ENCODE data around the gene UGT1A6.
"Not testable (repeated sequence)": the region's sequence is repeated elsewhere in the genome, so short reads cannot be mapped to it uniquely, and the experiment has no call there.

Gene UGT1A6

DNA sequence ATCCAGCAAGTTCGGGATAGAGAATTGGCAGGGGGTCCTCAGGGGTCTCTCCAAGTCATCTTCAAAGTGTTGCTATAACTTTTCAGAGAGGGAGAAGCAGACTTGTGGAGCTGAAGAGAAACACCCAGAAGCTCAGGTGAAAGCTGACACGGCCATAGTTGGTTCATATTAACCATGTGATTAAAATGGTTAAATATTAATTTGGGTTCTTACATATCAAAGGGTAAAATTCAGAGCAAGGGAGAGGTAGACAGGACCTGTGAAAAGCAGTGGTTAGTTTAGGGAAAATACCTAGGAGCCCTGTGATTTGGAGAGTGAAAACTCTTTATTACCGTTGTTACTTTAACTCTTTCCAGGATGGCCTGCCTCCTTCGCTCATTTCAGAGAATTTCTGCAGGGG, at the start of gene UGT1A6:
UGT1A6 (plus strand) TSS at position 243 of the 400 bp plus-strand sequence; CDS start at position 358, 115 bp downstream.
- DNase-seq, result no peak

DNA sequence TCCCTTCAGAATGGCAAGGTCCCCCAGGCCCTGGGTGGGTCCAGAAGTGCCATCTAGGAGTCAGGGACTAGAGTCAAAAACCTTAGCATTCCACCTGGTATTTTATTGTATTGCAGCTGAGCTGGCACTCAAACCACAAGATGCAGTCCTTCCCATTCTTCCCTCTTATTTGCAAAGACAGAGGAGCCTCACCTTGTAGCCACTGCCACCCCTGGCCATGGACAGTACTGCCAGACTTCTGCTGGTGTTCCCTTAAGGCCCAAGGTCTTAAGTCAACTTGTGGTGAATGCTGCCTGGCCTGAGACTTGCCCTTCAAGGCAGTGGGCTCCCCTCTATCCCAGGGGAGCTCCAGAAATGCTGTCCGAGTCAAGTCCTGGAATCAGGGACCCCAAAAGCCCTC, 49.6 kb upstream of the UGT1A6 start:
- DNase-seq, result no peak

DNA sequence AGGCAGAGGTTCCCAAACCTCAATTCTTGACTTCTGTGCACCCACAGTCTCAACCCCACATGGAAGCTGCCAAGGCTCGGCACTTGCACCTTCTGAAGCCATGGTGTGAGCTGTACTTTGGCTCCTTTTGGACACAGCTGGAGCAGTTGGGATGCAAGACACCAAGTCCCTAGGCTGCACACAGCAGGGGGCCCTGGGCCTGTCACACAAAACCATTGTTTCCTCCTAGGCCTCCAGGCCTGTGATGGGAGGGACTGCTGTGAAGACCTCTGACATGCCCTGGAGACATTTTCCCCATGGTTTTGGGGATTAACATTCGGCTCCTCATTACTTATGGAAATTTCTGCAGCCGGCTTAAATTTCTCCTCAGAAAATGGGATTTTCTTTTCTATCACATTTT, 46.7 kb upstream of the UGT1A6 start:
- not testable (repeated sequence) for DNase-seq

DNA sequence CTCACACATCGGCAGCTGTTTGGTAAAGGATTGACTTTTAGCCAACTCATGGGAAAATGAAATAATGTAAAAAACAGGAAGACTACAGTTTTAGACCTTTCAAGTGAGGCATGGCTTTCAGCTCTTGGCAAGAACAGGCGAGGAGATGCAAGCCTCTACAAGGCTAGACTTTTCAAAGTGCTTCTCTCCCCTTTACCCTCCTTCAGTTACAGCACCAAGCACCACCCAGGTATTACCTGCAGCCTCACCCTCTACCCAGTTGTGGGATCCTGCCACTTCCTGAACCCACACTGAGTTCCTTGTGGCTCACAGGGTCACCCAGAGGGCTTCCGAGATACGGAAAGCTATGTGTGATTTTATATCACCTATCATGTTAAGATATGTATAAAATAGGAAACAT, 41.7 kb upstream of the UGT1A6 start:
- no peak for DNase-seq

DNA sequence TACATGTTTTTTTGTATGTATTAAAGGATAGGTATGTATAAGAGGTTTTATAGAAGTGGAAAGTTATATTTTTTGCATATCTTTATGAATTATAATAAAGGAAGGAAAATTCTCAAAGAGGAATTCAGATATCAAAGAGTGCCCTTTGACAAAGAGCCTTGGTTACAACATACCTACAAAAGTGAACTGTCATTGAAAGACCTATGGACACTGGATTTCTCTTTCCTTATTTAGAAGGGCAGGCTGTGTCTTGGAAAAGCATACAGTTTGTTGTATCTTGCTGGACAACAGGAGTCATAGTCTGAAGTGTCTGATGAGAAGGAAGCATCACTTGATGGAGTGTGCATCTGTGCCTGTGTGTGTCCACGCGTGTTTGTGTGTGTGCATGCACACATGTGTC, 41.3 kb upstream of the UGT1A6 start:
- no peak for DNase-seq

DNA sequence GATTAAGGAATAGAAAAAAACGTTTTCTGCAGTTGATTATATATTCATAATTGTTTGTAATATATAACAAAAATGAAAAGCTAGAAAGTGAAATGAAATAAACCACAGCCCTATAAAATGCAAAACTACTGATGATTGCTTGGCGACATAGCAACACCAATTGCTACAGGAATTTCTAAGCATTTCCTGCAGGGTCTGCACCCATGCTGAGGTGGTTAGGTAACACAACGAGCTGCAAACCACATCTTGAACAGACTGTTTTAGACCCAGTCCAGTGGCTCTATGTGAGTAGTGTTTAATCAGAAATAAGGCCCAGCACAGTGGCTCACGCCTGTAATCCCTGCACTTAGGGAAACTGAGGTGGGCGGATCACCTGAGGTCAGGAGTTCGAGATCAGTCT, 38.2 kb upstream of the UGT1A6 start:
- no peak for DNase-seq

DNA sequence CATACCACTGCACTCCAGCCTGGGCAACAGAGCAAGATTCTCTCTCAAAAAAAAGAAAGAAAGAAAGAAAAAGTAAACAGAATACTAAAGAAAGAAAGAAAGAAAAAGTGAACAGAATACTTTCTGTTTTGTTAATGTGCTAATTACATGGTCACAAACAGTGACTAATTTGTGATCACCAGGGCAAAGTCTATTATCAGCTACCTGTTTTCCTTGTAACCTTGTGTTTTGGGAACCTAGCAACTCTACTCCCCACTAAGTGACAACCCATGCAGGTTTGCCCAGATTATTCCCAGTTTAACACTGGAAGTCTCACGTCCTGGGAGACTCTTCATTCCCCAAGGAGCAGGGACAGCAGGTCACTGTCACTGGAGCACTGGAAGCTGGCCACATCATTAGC, 37.6 kb upstream of the UGT1A6 start:
- no peak for DNase-seq

DNA sequence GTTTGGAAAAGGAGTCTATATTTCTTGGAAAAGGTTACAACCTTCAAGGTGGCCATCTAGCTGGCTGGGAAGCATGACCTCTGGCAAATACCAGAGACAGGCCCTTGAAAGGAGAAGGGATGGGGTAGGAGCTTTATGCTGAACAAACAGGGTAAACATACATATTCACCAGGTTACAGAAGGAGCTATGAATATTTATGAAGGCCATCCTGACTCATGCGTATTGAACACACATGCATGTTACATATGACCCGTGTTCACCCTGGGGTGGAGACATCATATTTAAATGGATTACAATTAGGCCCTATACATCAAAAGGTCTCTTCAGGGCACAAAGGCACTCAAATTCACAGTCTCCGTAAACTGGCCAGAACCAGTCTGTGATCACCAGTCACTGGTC, 36.7 kb upstream of the UGT1A6 start:
- DNase-seq, result not testable (repeated sequence)

DNA sequence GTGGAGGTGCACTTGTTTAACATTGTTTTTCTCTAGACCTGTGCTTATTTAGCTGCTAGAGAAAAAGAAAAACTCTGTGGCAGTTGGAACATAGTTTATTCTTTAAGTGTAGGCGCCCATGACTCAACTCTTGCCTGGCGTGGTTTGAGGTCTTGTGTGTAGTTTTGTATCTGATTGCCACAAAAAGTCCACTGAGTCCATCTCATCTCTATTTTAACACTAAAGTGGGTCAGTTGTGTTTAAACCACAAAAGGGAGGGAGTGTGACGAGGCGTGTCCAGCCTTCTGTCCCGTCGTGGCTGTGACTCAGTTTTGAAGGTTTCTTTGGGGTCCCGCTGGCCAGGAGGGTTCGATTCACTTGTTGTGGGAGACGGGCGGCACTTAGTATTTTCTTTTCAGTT, 36.2 kb upstream of the UGT1A6 start:
- DNase-seq, result no peak

DNA sequence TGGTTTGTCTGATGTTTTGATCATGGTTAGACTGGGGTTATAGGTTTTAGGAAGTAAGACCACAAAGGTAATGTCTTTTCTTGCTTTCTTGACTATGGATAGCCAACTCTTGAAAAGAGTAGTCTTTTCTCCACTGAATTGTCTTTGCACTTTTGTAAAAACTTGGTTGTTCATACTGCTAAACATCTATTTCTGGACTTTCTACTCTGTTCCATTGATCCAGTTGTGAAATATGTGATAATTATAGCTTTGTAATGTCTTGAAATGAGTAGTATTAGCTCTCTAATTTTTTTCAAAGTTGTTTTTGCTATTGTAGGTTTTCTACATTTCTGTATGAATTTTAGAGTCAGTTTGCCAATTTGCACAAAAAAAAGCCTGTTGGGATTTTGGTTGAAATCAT, 34.1 kb upstream of the UGT1A6 start:
- DNase-seq, result no peak

DNA sequence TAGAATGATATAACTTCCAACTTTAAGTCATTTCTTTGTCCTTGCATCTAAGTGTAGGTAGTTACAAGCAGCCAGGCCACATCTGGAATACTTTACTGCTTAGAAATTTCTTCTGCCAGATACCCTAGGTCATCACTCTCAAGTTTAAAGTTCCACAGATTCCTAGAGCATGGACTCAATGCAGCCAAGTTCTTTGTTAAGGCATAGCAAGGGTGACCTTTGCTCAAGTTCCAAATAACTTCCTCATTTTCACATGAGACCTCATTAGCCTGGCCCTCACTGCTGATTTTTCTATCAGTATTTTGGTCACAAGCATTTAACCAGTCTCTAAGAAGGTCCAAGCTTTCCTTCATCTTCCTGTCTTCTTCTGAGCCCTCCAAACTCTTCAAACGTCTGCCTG, 28.8 kb upstream of the UGT1A6 start:
- no peak for DNase-seq

DNA sequence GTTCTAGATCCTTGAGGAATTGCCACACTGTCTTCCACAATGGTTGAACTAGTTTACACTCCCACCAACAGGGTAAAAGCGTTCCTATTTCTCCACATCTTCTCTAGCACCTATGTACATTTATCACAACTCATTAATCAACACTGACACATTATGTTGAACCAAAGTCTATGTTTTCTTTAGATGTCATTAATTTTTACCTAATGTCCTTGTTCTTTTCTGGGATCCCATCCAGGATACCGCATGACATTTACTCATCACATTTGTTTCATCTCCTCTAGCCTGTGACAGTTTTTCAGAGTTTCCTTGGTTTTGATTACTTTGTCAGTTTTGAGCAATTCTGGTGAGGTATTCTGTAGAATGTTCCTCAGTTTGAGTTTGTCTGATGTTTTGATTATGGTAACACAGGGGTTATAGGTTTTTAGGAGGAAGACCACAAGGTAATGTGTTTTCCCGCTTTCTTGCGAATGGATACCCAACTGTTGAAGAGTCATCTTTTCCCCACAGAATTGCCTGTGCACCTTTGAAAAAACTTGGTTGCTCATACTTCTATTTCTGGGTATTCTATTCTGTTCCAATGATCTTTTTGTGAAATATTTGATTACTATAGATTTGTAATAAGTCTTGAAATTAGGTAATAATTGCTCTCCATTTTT, 24.0 kb upstream of the UGT1A6 start:
- no peak for DNase-seq

DNA sequence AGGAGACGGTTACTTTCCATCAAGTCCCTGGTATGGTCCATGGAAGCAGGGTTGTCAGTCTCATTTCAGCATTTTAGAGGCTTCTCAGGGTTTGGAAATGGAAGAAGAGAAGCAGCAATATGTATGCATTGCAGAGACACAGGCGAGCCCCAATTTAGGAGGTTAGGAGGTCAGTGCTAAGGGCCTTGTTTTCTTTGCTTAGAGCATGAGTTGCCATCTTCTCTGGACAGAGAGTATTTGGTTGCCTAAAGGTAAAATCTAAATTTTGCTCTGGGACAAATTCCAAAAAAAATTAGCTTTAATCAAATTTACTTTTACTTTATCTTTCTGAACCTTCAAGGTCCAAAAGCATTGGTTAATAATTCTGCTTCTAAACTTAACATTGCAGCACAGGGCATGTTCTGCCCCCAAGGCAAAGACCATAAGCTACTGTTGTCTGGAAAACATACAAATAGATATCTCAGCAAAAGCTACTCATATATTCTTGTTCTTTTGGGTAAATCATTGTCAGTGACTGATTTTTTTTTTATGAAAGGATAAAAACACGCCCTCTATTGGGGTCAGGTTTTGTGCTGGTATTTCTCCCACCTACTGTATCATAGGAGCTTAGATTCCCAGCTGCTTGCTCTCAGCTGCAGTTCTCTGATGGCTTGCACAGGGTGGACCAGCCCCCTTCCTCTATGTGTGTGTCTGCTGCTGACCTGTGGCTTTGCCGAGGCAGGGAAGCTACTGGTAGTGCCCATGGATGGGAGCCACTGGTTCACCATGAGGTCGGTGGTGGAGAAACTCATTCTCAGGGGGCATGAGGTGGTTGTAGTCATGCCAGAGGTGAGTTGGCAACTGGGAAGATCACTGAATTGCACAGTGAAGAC, 21.2 kb upstream of the UGT1A6 start, which contains the start of gene UGT1A9:
UGT1A9 (plus strand) TSS at position 609 of the 872 bp plus-strand sequence; CDS start at position 646, 37 bp downstream.
- DNase-seq, result no peak

DNA sequence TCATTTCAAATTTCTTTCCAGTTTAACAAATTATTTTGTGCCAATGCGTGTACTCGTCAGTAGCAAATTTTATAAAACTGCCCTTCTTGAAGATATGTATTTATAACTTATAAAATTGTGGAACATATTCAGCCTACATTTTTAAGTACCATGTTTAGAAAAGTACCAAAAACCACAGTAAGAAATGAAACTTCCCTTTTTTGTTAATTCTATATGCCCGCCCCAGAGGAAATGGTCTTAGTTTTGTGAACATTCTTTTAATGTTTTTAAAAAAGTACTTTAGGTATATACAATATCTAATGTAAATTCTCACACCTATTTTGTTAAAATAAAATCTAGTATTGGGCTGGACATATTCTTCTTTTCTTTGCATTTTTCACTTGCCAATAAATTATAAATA, 19.8 kb upstream of the UGT1A6 start:
- no peak for DNase-seq

DNA sequence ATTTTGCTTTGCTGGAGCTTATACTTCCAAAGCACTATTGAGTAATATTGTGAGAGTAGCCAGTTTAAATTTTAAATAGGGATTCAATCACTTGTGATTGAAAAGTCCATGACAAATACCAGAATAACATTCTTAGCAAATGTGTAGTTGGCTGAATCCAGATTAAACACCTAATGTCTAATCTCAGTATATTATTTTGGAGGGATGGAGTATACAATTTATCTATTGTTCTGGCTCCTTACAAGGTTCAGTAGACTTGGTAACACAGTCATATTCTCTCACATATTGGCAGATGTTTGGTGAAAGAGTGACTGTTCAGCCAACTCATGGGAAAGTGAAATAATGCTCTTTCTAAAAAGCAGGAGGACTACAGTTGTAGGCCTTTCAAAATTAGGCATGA, 18.8 kb upstream of the UGT1A6 start:
- DNase-seq, result no peak

DNA sequence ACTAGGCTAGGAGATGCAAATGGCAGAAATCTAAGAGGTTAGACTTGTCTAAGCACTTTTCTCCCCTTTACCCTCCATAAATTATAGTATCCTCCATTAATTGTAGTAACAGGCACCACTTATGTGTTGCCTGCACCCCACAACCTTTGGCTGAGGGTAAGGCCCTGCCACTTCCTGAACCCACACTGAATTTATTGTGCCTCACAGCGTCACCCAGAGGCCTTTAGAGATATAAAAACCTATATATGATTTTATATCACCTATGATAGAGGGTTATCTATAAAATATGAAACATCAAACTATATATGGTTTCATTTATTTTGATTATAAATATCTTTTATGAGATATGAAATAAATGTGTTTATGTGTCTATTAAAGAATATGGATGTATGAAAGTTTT, 18.4 kb upstream of the UGT1A6 start:
- DNase-seq, result no peak

DNA sequence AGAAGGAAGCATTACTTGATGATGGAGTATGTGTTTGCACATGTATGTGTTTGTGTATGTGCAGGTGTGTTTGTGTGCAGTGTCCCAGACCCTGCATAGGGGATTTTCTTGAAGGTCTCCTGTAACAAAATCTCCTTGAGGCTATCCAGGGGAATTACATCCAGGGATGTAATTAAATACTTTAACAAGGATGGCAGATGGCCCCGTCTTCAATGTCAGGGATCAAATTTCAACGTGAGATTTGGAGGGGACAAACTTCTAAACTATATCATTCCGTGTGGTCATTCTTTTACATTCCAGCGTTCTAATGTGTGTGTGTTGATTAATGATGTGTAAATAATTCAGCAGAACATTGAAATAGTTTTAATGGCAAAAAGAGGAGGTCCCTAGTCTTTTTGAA, 17.7 kb upstream of the UGT1A6 start:
- no peak for DNase-seq

DNA sequence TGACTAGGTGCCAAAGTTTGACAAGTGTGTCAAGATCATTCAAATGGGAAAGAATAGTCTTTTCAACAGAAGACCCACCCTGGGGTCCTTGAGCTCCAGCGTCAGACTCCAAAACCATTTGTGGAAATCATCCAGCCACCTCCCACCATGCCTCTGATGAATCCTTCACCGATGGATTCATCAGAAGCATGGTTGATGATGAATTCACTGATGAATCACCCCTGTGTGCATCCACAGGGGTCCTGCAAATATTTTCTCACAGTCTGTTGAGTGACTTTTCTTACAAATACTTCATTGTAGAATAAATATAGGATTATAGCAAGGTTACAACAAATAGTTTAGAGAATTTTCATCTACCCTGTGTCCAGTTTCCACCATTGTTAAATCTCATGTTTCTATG, 16.6 kb upstream of the UGT1A6 start:
- DNase-seq, result no peak

DNA sequence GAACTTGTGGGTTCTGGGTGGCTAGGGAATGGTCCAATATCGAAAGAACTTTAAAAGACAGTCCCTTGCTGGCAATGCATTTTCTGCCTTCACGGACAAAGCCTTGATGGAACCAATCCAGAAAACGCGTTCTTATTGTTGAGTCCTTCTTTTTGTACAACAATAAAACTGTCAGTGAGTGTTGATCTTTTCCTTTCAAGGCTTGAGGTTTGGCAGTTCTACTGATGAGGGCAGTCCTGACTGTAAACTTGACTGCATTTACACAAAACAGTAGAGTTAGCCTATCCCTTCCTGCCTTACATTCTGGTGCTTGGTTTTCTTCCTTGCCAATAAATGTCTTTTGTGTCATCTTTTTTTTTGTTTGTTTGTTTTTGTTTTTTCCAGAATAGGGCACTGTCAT, 13.5 kb upstream of the UGT1A6 start:
- DNase-seq, result no peak

DNA sequence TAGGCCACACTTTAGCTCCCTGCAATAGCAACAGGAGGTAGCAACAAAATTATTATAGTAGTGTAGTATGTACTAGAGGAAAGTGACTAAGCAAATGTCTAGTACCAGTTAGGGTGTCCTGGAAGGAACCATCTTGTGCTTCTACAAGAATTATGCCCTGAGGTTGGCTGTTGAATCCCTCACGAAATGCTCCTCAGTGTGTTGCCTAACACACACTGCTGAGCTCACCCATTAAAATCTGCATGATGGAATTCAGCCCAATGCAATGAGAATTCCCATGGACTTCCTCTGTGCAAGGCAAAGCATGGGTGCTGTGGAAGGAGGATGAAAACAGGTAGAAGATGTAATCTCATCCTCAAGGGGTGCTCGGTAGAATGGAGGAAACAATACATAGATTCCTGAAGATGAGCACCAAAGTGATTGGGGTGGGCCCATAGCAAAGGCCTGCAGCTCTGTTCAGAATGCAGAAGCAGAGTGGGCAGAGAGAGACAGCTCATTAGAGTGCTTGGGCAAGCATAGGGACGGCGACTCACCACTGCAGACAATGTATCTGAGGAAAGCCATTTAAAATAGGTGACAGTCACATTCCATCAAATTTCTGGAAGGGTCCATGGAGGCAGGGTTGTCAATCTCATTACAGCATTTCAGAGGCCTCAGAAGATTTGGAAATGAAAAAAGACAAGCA, 12.2 kb upstream of the UGT1A6 start:
- DNase-seq, result no peak

DNA sequence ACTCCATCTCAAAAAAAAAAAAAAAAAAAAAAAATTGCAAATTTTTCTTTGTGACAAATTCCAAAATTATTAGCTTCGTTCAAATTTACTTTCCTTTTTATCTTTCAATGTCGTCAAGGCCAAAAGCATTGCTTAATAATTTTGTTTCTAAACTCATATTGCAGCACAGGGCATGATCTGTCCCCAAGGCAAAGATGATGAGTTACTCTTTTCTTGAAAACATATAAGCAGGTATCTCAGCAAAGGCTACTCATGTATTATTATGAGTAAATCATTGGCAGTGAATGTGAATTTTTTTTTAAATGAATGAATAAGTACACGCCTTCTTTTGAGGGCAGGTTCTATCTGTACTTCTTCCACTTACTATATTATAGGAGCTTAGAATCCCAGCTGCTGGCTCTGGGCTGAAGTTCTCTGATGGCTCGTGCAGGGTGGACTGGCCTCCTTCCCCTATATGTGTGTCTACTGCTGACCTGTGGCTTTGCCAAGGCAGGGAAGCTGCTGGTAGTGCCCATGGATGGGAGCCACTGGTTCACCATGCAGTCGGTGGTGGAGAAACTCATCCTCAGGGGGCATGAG, 11.1 kb upstream of the UGT1A6 start, which contains the start of gene UGT1A7:
UGT1A7 (plus strand) TSS at position 381 of the 579 bp plus-strand sequence; CDS start at position 418, 37 bp downstream.
- DNase-seq, result no peak

DNA sequence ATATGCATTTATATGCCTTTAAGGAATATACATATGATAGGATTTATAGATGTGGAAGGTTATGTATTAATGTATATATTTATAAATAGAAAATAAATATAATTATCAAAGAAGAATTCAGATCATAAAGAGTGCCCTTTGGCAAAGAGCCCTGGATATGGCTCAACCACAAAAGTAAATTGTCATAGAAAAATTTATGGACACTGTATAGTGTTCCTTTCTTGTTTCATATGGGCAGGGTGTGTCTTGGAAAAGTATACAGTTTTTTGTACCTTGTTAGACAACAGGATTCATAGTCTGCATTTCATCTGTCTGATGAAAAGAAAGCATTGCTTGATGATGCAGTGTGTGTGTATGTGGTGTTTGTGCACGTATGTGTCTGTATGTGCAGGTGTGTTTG, 8.1 kb upstream of the UGT1A6 start:
- no peak for DNase-seq

DNA sequence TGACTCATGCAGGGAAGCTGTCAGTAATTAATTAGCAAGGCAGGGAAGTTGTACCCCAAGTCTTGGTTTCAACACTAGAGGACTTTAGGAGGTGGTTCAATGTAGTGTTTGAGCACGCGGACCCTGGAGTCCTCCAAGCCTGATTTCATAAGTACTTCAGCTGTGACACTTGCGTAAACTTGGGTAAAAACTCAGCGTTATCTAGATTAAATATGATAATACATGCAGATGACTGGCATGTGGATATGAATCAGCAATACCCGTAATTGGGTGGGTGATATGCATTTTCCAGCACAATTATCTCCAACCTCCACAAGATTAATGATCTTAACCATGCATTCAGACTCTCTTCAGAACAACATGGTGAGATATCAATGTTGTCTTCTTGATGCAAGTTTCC, 5.8 kb upstream of the UGT1A6 start:
- no peak for DNase-seq

Data from GOT3 (cell line).